ENCODE data around the gene C11orf58. TPM values are rescaled to one million over a fixed set of nuclear protein-coding genes. Genes with fewer than 3 reads are reported as not detected.

Gene C11orf58
- total RNA-seq (168 TPM), polyA plus RNA-seq (100 to 1,000 TPM; 154 to 167 (median 164) TPM)

GRCh38 chr11:16738193-16738946 is at the start of gene C11orf58:
Gene C11orf58 (plus strand): TSS chr11:16738647. CDS start chr11:16738779, 132 bp downstream.
- Mint-ChIP-seq H3K4me3 (peak within 1 kb of the TSS in 2 of 4 donors; percentile 81 to 88), H3K9me3 (no peaks in the 10 kb centered on the region), H3K27ac (peak within 1 kb of the TSS in 1 of 3 donors; percentile 87), H3K27me3 (peaks cover 6% of the 10 kb centered on the region), H3K36me3 (peaks cover 9% of the 10 kb centered on the region), H3K4me1 (peaks cover 14 to 24% (median 19%) of the 10 kb centered on the region in 4 donors)
- peak within 1 kb of the TSS; percentile 96 for H3K4me3 ChIP-seq (ENCODE audit: low read depth, low read length)
- peaks cover 45% of the 10 kb centered on the region for H3K4me1 ChIP-seq (ENCODE audit: control insufficient read depth, insufficient read depth, low read length, poor library complexity, severe bottlenecking)
- H3K36me3 ChIP-seq (ENCODE audit: control insufficient read depth, insufficient read depth, low read length), result peaks cover 14% of the 10 kb centered on the region
- DNase-seq (peak; percentile 95 to 98 (median 97)), ATAC-seq (ENCODE audit: low read depth in 2 of 2) (peak; percentile 96 to 98)
- H3K9me3 ChIP-seq (ENCODE audit: control insufficient read depth in 2 of 2, low read length in 2 of 2), result no peaks in the 10 kb centered on the region
- no peaks in the 10 kb centered on the region for H3K27me3 ChIP-seq (ENCODE audit: control insufficient read depth, insufficient read depth, low read length)
- H3K27ac ChIP-seq (ENCODE audit: insufficient read depth, low read length, poor library complexity, severe bottlenecking), result peak within 1 kb of the TSS; percentile 98

- Mint-ChIP-seq H3K36me3 (no peaks in the 10 kb centered on the region), H3K27me3 (peaks cover 21% of the 10 kb centered on the region), H3K4me1 (no peaks in the 10 kb centered on the region), H3K9me3 (peaks cover 0 to 4% (median 1%) of the 10 kb centered on the region in 7 donors), H3K4me3 (no peak overlapping the region), H3K27ac (no peak overlapping the region)
- Histone ChIP-seq H3K4me3 (ENCODE audit: low read depth, low read length) (no peak overlapping the region), H3K27me3 (ENCODE audit: control insufficient read depth, insufficient read depth, low read length) (no peaks in the 10 kb centered on the region), H3K4me1 (ENCODE audit: control insufficient read depth, insufficient read depth, low read length, poor library complexity, severe bottlenecking) (no peaks in the 10 kb centered on the region), H3K36me3 (ENCODE audit: control insufficient read depth, insufficient read depth, low read length) (no peaks in the 10 kb centered on the region), H3K27ac (ENCODE audit: insufficient read depth, low read length, poor library complexity, severe bottlenecking) (no peak overlapping the region), H3K9me3 (ENCODE audit: control insufficient read depth in 2 of 2, low read length in 2 of 2) (no peaks in the 10 kb centered on the region)
- no peak for ATAC-seq (ENCODE audit: low read depth in 2 of 2)
- DNase-seq, result no peak
Measured at GRCh38 chr11:16690086-16690485, 48.4 kb upstream of the C11orf58 start.

GRCh38 chr11:16703795-16704194 is 34.7 kb upstream of the C11orf58 start:
- no peak for ATAC-seq (ENCODE audit: low read depth in 2 of 2)
- H3K4me3 ChIP-seq (ENCODE audit: low read depth, low read length), result no peak overlapping the region
- Mint-ChIP-seq H3K4me3 (no peak overlapping the region), H3K4me1 (no peaks in the 10 kb centered on the region), H3K27ac (peak overlapping the region in 1 of 3 donors; percentile 40), H3K36me3 (no peaks in the 10 kb centered on the region), H3K27me3 (peaks cover 40% of the 10 kb centered on the region), H3K9me3 (peaks cover 0 to 2% (median 0%) of the 10 kb centered on the region in 7 donors)
- DNase-seq, result no peak
- no peaks in the 10 kb centered on the region for H3K4me1 ChIP-seq (ENCODE audit: control insufficient read depth, insufficient read depth, low read length, poor library complexity, severe bottlenecking)
- H3K27me3 ChIP-seq (ENCODE audit: control insufficient read depth, insufficient read depth, low read length), result peaks cover 7% of the 10 kb centered on the region
- H3K9me3 ChIP-seq (ENCODE audit: control insufficient read depth in 2 of 2, low read length in 2 of 2), result no peaks in the 10 kb centered on the region
- H3K27ac ChIP-seq (ENCODE audit: insufficient read depth, low read length, poor library complexity, severe bottlenecking), result no peak overlapping the region
- H3K36me3 ChIP-seq (ENCODE audit: control insufficient read depth, insufficient read depth, low read length), result no peaks in the 10 kb centered on the region

- Mint-ChIP-seq H3K27me3 (peaks cover 22% of the 10 kb centered on the region), H3K4me1 (no peaks in the 10 kb centered on the region), H3K27ac (no peak overlapping the region), H3K9me3 (no peaks in the 10 kb centered on the region), H3K36me3 (no peaks in the 10 kb centered on the region), H3K4me3 (no peak overlapping the region)
- no peak for ATAC-seq (ENCODE audit: low read depth in 2 of 2)
- DNase-seq, result no peak
- Histone ChIP-seq H3K27ac (ENCODE audit: insufficient read depth, low read length, poor library complexity, severe bottlenecking) (no peak overlapping the region), H3K9me3 (ENCODE audit: control insufficient read depth in 2 of 2, low read length in 2 of 2) (no peaks in the 10 kb centered on the region), H3K4me1 (ENCODE audit: control insufficient read depth, insufficient read depth, low read length, poor library complexity, severe bottlenecking) (no peaks in the 10 kb centered on the region), H3K36me3 (ENCODE audit: control insufficient read depth, insufficient read depth, low read length) (no peaks in the 10 kb centered on the region), H3K27me3 (ENCODE audit: control insufficient read depth, insufficient read depth, low read length) (peaks cover 1% of the 10 kb centered on the region), H3K4me3 (ENCODE audit: low read depth, low read length) (no peak overlapping the region)
Measured at GRCh38 chr11:16713594-16713993, 24.9 kb upstream of the C11orf58 start.

GRCh38 chr11:16722581-16723344 is 15.7 kb upstream of the C11orf58 start:
- ATAC-seq (ENCODE audit: low read depth in 2 of 2), result no peak

GRCh38 chr11:16727806-16728205 is 10.6 kb upstream of the C11orf58 start:
- H3K27me3 ChIP-seq (ENCODE audit: control insufficient read depth, insufficient read depth, low read length), result no peaks in the 10 kb centered on the region

More at GRCh38 chr11:16722581-16723344, 15.7 kb upstream of the C11orf58 start:
- Mint-ChIP-seq H3K9me3 (peaks cover 0 to 6% (median 0%) of the 10 kb centered on the region in 7 donors), H3K4me1 (peaks cover 0 to 2% (median 0%) of the 10 kb centered on the region in 4 donors), H3K27ac (no peak overlapping the region), H3K36me3 (no peaks in the 10 kb centered on the region), H3K27me3 (peaks cover 25% of the 10 kb centered on the region), H3K4me3 (no peak overlapping the region)
- Histone ChIP-seq H3K36me3 (ENCODE audit: control insufficient read depth, insufficient read depth, low read length) (no peaks in the 10 kb centered on the region), H3K4me3 (ENCODE audit: low read depth, low read length) (no peak overlapping the region), H3K4me1 (ENCODE audit: control insufficient read depth, insufficient read depth, low read length, poor library complexity, severe bottlenecking) (no peaks in the 10 kb centered on the region), H3K27me3 (ENCODE audit: control insufficient read depth, insufficient read depth, low read length) (peaks cover 6% of the 10 kb centered on the region), H3K9me3 (ENCODE audit: control insufficient read depth in 2 of 2, low read length in 2 of 2) (no peaks in the 10 kb centered on the region), H3K27ac (ENCODE audit: insufficient read depth, low read length, poor library complexity, severe bottlenecking) (no peak overlapping the region)
- DNase-seq, result no peak

GRCh38 chr11:16737818-16738192 is 642 bp upstream of the C11orf58 start:
- Histone ChIP-seq H3K27me3 (ENCODE audit: control insufficient read depth, insufficient read depth, low read length) (no peaks in the 10 kb centered on the region), H3K27ac (ENCODE audit: insufficient read depth, low read length, poor library complexity, severe bottlenecking) (peak overlapping the region; percentile 98), H3K9me3 (ENCODE audit: control insufficient read depth in 2 of 2, low read length in 2 of 2) (no peaks in the 10 kb centered on the region), H3K4me1 (ENCODE audit: control insufficient read depth, insufficient read depth, low read length, poor library complexity, severe bottlenecking) (peaks cover 39% of the 10 kb centered on the region), H3K4me3 (ENCODE audit: low read depth, low read length) (peak overlapping the region; percentile 96), H3K36me3 (ENCODE audit: control insufficient read depth, insufficient read depth, low read length) (peaks cover 9% of the 10 kb centered on the region)
- peak overlapping the region in 1 of 4 donors; percentile 88 for H3K4me3 Mint-ChIP-seq
- peaks cover 6% of the 10 kb centered on the region for H3K27me3 Mint-ChIP-seq
- H3K27ac Mint-ChIP-seq, result peak overlapping the region in 1 of 3 donors; percentile 87
- peaks cover 5% of the 10 kb centered on the region for H3K36me3 Mint-ChIP-seq
- no peak for ATAC-seq (ENCODE audit: low read depth in 2 of 2)
- no peaks in the 10 kb centered on the region for H3K9me3 Mint-ChIP-seq
- no peak for DNase-seq
- H3K4me1 Mint-ChIP-seq, result peaks cover 13 to 20% (median 16%) of the 10 kb centered on the region in 4 donors

More at GRCh38 chr11:16727806-16728205, 10.6 kb upstream of the C11orf58 start:
- H3K27me3 Mint-ChIP-seq, result peaks cover 34% of the 10 kb centered on the region
- no peaks in the 10 kb centered on the region for H3K9me3 ChIP-seq (ENCODE audit: control insufficient read depth in 2 of 2, low read length in 2 of 2)
- H3K4me3 Mint-ChIP-seq, result no peak overlapping the region
- no peak overlapping the region for H3K27ac ChIP-seq (ENCODE audit: insufficient read depth, low read length, poor library complexity, severe bottlenecking)
- peaks cover 0 to 8% (median 4%) of the 10 kb centered on the region in 7 donors for H3K9me3 Mint-ChIP-seq
- no peaks in the 10 kb centered on the region for H3K36me3 Mint-ChIP-seq
- ATAC-seq (ENCODE audit: low read depth in 2 of 2) (no peak), DNase-seq (no peak)
- no peaks in the 10 kb centered on the region for H3K4me1 Mint-ChIP-seq
- no peaks in the 10 kb centered on the region for H3K4me1 ChIP-seq (ENCODE audit: control insufficient read depth, insufficient read depth, low read length, poor library complexity, severe bottlenecking)
- no peak overlapping the region for H3K4me3 ChIP-seq (ENCODE audit: low read depth, low read length)
- H3K36me3 ChIP-seq (ENCODE audit: control insufficient read depth, insufficient read depth, low read length), result no peaks in the 10 kb centered on the region
- no peak overlapping the region for H3K27ac Mint-ChIP-seq
